ENCODE results near the gene FBXO28. TPM values are rescaled to one million over a fixed set of nuclear protein-coding genes. Genes with fewer than 3 reads are reported as not detected.
A peak's percentile ranks its signal among the peaks of the same experiment; 100 is the strongest.

FBXO28 gene
- total RNA-seq, 4 donors from 2014 or later = 25.2 to 34.3 (median 31.5) TPM

GRCh38 chr1:224080115-224080774 lies 33.7 kb upstream of the FBXO28 start:
- TF ChIP-seq POLR2A (IDR thresholded peaks at IDR 0.05) = no peak
- TF ChIP-seq, protein P1, sequence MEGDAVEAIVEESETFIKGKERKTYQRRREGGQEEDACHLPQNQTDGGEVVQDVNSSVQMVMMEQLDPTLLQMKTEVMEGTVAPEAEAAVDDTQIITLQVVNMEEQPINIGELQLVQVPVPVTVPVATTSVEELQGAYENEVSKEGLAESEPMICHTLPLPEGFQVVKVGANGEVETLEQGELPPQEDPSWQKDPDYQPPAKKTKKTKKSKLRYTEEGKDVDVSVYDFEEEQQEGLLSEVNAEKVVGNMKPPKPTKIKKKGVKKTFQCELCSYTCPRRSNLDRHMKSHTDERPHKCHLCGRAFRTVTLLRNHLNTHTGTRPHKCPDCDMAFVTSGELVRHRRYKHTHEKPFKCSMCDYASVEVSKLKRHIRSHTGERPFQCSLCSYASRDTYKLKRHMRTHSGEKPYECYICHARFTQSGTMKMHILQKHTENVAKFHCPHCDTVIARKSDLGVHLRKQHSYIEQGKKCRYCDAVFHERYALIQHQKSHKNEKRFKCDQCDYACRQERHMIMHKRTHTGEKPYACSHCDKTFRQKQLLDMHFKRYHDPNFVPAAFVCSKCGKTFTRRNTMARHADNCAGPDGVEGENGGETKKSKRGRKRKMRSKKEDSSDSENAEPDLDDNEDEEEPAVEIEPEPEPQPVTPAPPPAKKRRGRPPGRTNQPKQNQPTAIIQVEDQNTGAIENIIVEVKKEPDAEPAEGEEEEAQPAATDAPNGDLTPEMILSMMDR (IDR thresholded peaks at IDR 0.05) = no peak
- 58 to 64% methylated on average over 9 of the region's 9 CpGs for WGBS, 2 donors
- DNase-seq = no peak
- peak overlapping the region in 3 of 4 donors; percentile 12 to 68 (median 27) for H3K27ac ChIP-seq
- no peaks in the 10 kb centered on the region for H3K36me3 ChIP-seq
- intact Hi-C loops (cut with DNase I) = no loop called here
- H3K4me3 ChIP-seq = no peak overlapping the region
- peaks cover 0 to 4% (median 0%) of the 10 kb centered on the region in 4 donors for H3K27me3 ChIP-seq
- H3K9me3 ChIP-seq = no peaks in the 10 kb centered on the region
- H3K4me1 ChIP-seq = no peaks in the 10 kb centered on the region

DNA sequence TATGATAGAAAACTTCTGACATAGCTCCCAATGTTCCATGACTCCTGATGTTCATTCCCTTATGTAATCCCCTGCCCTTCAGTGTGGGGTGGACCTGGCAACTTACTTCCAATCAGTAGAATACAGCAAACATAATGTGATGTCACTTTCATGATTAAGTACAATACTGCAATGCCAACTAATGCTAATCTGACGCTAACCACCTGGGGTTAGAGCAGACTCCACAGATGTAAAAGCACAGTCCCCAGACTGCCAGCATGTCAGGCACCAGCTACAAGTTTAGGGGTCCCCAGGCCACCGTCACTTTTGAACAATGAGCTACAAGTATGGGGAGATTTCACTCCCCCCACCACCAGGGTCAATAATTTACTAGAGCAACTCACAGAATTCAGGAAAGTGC lies 32.3 kb upstream of the FBXO28 start:
- WGBS, 2 donors = 70 to 73% methylated on average over 1 to 2 of the region's 2 CpGs

GRCh38 chr1:224082146-224082545 lies 31.8 kb upstream of the FBXO28 start:
- no peaks in the 10 kb centered on the region for H3K9me3 ChIP-seq
- no peak for TF ChIP-seq POLR2A (IDR thresholded peaks at IDR 0.05)
- TF ChIP-seq, protein P1 (IDR thresholded peaks at IDR 0.05) = no peak
- H3K36me3 ChIP-seq = no peaks in the 10 kb centered on the region
- no peak overlapping the region for H3K27ac ChIP-seq
- peaks cover 0 to 4% (median 0%) of the 10 kb centered on the region in 4 donors for H3K27me3 ChIP-seq
- DNase-seq = no peak
- no peak overlapping the region for H3K4me3 ChIP-seq
- H3K4me1 ChIP-seq = no peaks in the 10 kb centered on the region
- WGBS, 2 donors = 49 to 65% methylated on average over 4 of the region's 4 CpGs
- intact Hi-C loops (cut with DNase I) = no loop called here

More for the DNA sequence above, 32.3 kb upstream of the FBXO28 start:
- Histone ChIP-seq H3K36me3 (no peaks in the 10 kb centered on the region), H3K27ac (no peak overlapping the region), H3K27me3 (peaks cover 0 to 4% (median 0%) of the 10 kb centered on the region in 4 donors), H3K4me1 (no peaks in the 10 kb centered on the region), H3K4me3 (no peak overlapping the region), H3K9me3 (no peaks in the 10 kb centered on the region)
- no peak for DNase-seq
- intact Hi-C loops (cut with DNase I) = no loop called here
- no peak for TF ChIP-seq POLR2A (IDR thresholded peaks at IDR 0.05)
- TF ChIP-seq, protein P1 (IDR thresholded peaks at IDR 0.05) = no peak

DNA sequence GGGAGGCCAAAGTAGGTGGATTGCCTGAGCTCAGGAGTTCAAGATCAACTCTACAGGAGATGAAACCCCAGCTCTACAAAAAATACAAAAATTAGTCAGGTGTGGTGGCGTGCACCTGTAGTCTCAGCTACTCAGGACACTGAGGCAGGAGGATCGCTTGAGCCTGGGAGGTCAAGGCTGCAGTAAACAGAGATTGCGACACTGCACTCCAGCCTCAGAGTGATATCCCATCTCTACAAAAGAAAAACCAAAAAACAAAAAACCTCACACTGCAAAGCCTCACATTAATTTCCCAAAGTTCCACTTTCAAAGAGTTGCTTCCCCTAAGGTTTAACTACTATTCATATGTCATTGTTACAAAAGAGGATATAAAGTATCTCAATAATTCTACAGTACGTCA lies 29.0 kb upstream of the FBXO28 start:
- peaks cover 0 to 7% (median 0%) of the 10 kb centered on the region in 4 donors for H3K27me3 ChIP-seq
- intact Hi-C loops (cut with DNase I) = no loop called here
- TF ChIP-seq, protein P1 (IDR thresholded peaks at IDR 0.05) = no peak
- no peak for TF ChIP-seq POLR2A (IDR thresholded peaks at IDR 0.05)
- H3K4me1 ChIP-seq = no peaks in the 10 kb centered on the region
- no peaks in the 10 kb centered on the region for H3K9me3 ChIP-seq
- 64 to 65% methylated on average over 4 of the region's 4 CpGs for WGBS, 2 donors
- no peak overlapping the region for H3K27ac ChIP-seq
- H3K4me3 ChIP-seq = no peak overlapping the region
- DNase-seq = no peak
- no peaks in the 10 kb centered on the region for H3K36me3 ChIP-seq

DNA sequence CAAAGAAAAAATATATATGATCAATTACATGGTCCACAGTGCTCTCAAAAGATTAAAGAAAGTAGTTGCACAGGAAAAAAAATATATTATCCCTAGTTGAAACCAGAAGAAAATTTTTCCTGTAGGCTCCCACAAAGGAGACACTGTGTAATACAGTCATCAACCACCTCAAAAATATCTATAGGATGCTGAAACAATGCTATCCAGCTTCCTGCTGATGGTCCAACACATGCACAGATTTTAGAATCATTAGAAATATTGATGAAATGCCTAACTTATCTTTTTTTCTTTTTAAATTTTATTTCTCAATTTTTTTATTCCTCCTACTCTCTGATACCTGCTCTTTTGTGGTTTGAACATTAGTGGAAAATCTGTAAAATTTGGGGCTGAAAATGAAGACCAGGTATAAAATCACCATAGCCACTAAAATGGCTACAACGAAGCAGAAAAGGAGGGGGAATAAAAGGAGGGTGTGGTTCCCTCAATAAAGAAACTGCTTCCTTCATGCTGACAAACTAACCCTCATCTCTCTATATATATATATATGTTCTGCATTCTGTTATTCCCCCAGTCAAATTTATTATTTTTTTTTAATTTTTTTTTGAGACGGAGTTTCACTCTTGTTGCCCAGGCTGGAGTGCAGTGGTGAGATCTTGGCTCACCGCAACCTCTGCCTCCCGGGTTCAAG lies 28.3 kb upstream of the FBXO28 start:
- TF ChIP-seq POLR2A (IDR thresholded peaks at IDR 0.05) = no peak
- TF ChIP-seq, protein P1 (IDR thresholded peaks at IDR 0.05) = no peak
- WGBS, 2 donors = 73 to 81% methylated on average over 4 of the region's 4 CpGs
- no peak overlapping the region for H3K27ac ChIP-seq
- no peak overlapping the region for H3K4me3 ChIP-seq
- DNase-seq = no peak
- peaks cover 0 to 7% (median 0%) of the 10 kb centered on the region in 4 donors for H3K27me3 ChIP-seq
- intact Hi-C loops (cut with DNase I) = no loop called here
- no peaks in the 10 kb centered on the region for H3K36me3 ChIP-seq
- H3K4me1 ChIP-seq = no peaks in the 10 kb centered on the region
- H3K9me3 ChIP-seq = no peaks in the 10 kb centered on the region

Data from esophagus squamous epithelium (tissue), 5 donors.